DOHH2 (cell line): ENCODE data around the gene KIF5B.

ENCODE experiments used
- H3F3A ChIP-seq: fragments of 200-600 bp; sonication (generic), shearing (Covaris generic); 2 replicates; pipeline ENCODE4 v1.6.0; 2016; ENCODE audit warnings: antibody characterized with exemption, mild to moderate bottlenecking; ENCODE audit not compliant: control insufficient read depth, insufficient read depth
- H3K27ac ChIP-seq: fragments of 200-600 bp; sonication (generic); 2 replicates; pipeline ENCODE4 v1.5.1; 2014; ENCODE audit warnings: low read depth, mild to moderate bottlenecking, low read length, moderate library complexity
- H3K27me3 ChIP-seq: fragments of 200-600 bp; sonication (generic); 2 replicates; pipeline ENCODE4 v1.6.1; 2014; ENCODE audit warnings: mild to moderate bottlenecking, low read length, mixed read lengths; ENCODE audit not compliant: control insufficient read depth
- H3K36me3 ChIP-seq: fragments of 200-600 bp; sonication (generic); 2 replicates; pipeline ENCODE4 v1.6.1; 2014; ENCODE audit warnings: mild to moderate bottlenecking, low read length, moderate library complexity, mixed read lengths; ENCODE audit not compliant: control insufficient read depth
- H3K4me1 ChIP-seq: fragments of 200-600 bp; sonication (generic); 2 replicates; pipeline ENCODE4 v1.6.1; 2014; ENCODE audit warnings: mild to moderate bottlenecking, low read length, mixed read lengths; ENCODE audit not compliant: control insufficient read depth
- H3K4me2 ChIP-seq: fragments of 200-600 bp; sonication (generic); 2 replicates; pipeline ENCODE4 v1.6.0; 2014; ENCODE audit warnings: mild to moderate bottlenecking, low read length, moderate library complexity
- H3K4me3 ChIP-seq: fragments of 200-600 bp; sonication (generic); 2 replicates; pipeline ENCODE4 v1.5.1; 2014; ENCODE audit warnings: mild to moderate bottlenecking, low read length, mixed read lengths
- H3K79me2 ChIP-seq: fragments of 200-600 bp; sonication (generic); 2 replicates; pipeline ENCODE4 v1.6.1; 2014; ENCODE audit warnings: mild to moderate bottlenecking, low read length, mixed read lengths; ENCODE audit not compliant: control insufficient read depth
- H3K9me2 ChIP-seq: fragments of 200-600 bp; sonication (generic); replicated peaks from 2 replicates; pipeline ENCODE4 v1.6.1; 2014; ENCODE audit warnings: mild to moderate bottlenecking, low read length, mixed read lengths; ENCODE audit not compliant: control insufficient read depth
- H3K9me3 ChIP-seq: fragments of 200-600 bp; sonication (generic); 2 replicates; pipeline ENCODE4 v1.6.1; 2014; ENCODE audit warnings: antibody characterized with exemption, low read length, mixed read lengths; ENCODE audit not compliant: control insufficient read depth, insufficient read depth
- H4K20me1 ChIP-seq: fragments of 200-600 bp; sonication (generic); 2 replicates; pipeline ENCODE4 v1.6.0; 2014; ENCODE audit warnings: low read depth, mild to moderate bottlenecking, antibody characterized with exemption, low read length, moderate library complexity; ENCODE audit not compliant: control insufficient read depth, insufficient read depth
- CTCF ChIP-seq: fragments of 200-600 bp; sonication (generic); IDR thresholded peaks from one replicate; pipeline ENCODE4 v1.5.1; 2014; ENCODE audit warnings: antibody characterized with exemption, mild to moderate bottlenecking, low read depth, low read length; ENCODE audit not compliant: poor library complexity, severe bottlenecking
- EZH2phosphoT487 ChIP-seq: fragments of 200-600 bp; sonication (generic); IDR thresholded peaks from 2 replicates; pipeline ENCODE4 v1.6.1; 2017; ENCODE audit warnings: borderline replicate concordance, mild to moderate bottlenecking, antibody characterized with exemption, low read length, moderate library complexity, mixed read lengths

Gene KIF5B

DNA sequence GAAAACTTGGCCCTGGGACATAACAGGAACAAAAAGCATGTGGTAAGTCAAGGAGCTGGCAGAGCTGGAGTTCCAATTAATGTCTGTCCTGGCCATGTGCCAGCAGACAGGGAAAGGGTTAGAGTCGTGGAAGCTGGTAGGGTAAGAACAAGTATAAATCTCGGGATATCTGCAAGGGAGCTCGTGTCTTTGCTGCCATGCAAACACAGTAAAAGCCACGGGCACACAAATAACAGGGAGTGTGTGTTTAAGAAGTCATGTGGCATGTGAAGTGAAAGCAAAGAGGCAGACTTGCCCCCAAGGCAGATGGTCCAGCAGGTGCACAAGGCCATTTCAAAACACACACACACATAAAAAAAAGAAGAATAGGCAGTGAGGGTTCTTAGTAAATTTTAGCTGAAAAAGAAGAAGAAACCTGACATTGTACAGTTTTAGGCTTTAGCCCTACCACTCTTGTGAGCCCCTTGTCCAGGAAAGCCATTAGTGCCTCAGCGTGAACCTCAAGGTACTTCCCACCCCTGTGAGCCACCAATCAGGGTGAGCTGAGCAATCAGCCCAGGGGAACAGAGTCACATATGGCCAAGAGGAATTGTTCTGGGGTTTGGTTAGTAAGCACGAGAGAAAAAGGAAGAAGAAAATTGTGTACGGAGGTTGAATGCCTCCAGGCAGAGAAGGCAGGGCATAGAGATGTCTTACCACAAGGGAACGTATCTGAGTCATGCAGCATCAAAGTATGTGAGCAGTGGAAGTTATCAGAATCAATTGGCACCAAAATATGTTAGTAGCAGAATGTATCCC lies 94.7 kb downstream of the KIF5B start:
- Histone ChIP-seq H4K20me1 (no peaks in the 10 kb centered on the region), H3K9me3 (no peaks in the 10 kb centered on the region), H3K79me2 (no peaks in the 10 kb centered on the region), H3K4me2 (no peak overlapping the region), H3K4me3 (no peak overlapping the region), H3K27ac (no peak overlapping the region), H3K4me1 (no peaks in the 10 kb centered on the region), H3K36me3 (no peaks in the 10 kb centered on the region), H3K27me3 (no peaks in the 10 kb centered on the region), H3K9me2 (no peaks in the 10 kb centered on the region), H3F3A (no peaks in the 10 kb centered on the region)
- TF ChIP-seq CTCF (no peak), EZH2phosphoT487 (no peak)

DNA sequence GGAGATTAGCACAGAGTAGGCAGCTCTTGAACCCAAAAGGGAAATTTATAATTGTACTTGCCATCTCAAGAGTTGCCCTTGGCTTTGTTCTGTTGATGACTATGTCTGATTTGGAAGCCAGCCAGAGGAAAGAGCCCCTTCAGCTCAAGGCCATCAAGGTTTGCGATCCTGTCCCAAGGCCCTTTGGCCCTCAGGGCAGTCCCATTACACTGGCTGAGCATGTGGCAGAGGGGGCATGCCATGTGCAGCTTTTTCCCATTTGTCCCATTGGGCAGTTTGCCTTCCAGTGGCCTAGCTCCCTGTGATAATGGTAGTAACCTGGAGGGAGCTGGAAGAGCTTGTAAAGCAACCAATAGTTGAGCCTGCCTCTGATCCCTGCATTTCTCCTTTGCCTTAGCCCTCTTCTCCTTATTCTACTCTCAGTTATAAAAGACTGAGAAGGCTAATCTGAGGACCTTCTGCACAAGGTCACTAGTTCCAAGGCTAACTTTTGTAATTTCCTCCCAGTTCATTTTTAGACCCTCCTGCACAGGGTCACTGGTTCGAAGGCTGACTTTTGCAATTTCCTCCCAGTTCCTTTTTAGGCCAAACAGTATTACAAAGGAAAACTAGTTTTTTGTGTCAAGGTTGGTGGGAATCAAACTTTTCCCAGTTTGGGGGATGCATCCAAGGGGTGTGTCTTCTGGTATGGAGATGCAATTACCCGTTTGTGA lies 96.6 kb downstream of the KIF5B start:
- Histone ChIP-seq H3K27me3 (no peaks in the 10 kb centered on the region), H3K36me3 (no peaks in the 10 kb centered on the region), H3K4me2 (no peak overlapping the region), H3K4me1 (no peaks in the 10 kb centered on the region), H3K9me3 (peaks cover 7% of the 10 kb centered on the region; the same call in 1 of the 2 replicates), H3F3A (no peaks in the 10 kb centered on the region), H3K79me2 (no peaks in the 10 kb centered on the region), H4K20me1 (no peaks in the 10 kb centered on the region), H3K4me3 (no peak overlapping the region), H3K27ac (no peak overlapping the region), H3K9me2 (no peaks in the 10 kb centered on the region)
- TF ChIP-seq CTCF (no peak), EZH2phosphoT487 (no peak)
